SKM-1 (cell line): ENCODE measurements around the gene SLC25A13.
"Not testable (repeated sequence)": the region's sequence is repeated elsewhere in the genome, so short reads cannot be mapped to it uniquely, and the experiment has no call there.

ENCODE experiments used
- DNase-seq: peaks from one replicate; lab custom pipeline; 2025; ENCODE audit not compliant: unreplicated experiment; lab: John Stamatoyannopoulos, UW

Gene SLC25A13, protein sequence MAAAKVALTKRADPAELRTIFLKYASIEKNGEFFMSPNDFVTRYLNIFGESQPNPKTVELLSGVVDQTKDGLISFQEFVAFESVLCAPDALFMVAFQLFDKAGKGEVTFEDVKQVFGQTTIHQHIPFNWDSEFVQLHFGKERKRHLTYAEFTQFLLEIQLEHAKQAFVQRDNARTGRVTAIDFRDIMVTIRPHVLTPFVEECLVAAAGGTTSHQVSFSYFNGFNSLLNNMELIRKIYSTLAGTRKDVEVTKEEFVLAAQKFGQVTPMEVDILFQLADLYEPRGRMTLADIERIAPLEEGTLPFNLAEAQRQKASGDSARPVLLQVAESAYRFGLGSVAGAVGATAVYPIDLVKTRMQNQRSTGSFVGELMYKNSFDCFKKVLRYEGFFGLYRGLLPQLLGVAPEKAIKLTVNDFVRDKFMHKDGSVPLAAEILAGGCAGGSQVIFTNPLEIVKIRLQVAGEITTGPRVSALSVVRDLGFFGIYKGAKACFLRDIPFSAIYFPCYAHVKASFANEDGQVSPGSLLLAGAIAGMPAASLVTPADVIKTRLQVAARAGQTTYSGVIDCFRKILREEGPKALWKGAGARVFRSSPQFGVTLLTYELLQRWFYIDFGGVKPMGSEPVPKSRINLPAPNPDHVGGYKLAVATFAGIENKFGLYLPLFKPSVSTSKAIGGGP

GRCh38 chr7:96321658-96322372 is at the start of gene SLC25A13:
Gene SLC25A13 (minus strand): TSS chr7:96322098. CDS start chr7:96321956, 142 bp downstream.
- peak; percentile 75 for DNase-seq

DNA sequence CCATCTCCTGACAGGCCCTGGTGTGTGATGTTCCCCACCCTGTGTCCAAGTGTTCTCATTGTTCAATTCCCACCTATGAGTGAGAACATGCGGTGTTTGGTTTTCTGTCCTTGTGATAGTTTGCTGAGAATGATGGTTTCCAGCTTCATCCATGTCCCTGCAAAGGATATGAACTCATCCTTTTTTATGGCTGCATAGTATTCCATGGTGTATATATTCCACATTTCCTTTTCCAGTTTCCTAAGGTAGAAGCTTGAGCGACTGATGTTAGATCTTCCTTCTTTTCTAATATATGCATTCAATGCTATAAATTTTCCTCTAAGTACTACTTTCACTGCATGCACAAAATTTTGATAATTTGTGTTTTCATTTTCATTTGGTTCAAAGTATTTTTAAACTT is 44.0 kb upstream of the SLC25A13 start:
- not testable (repeated sequence) for DNase-seq

DNA sequence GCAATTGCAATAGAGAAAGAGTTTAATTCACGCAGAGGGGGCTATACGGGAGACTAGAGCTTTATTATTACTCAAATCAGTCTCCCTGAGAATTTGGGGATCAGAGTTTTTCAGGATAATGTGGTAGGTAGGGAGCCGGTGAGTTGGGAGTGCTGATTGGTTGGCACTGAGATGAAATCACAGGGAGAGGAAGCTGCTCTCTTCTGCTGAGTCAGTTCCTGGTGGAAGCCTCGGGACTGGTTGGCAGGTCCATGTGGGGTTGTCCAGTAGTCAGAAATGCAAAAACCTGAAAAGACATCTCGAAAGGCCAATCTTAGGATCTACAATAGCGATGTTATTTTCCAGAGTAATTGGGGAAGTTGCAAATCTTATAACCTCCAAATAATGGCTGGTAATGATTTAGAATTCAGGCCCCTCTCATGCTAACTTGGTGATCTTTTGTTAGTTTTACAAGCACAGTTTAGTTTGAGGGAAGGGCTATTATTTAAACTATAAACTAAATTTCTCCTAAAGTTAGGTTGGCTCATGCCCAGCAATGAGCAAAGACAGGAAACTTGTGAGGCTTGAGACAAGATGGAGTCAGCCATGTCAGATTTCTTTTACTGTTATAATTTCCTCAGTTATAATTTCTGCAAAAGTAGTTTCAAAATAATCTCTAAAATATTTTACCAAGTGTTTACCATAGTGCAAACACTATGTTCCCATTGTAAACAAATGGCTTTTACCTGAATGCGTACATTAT is 39.4 kb upstream of the SLC25A13 start:
- no peak for DNase-seq

DNA sequence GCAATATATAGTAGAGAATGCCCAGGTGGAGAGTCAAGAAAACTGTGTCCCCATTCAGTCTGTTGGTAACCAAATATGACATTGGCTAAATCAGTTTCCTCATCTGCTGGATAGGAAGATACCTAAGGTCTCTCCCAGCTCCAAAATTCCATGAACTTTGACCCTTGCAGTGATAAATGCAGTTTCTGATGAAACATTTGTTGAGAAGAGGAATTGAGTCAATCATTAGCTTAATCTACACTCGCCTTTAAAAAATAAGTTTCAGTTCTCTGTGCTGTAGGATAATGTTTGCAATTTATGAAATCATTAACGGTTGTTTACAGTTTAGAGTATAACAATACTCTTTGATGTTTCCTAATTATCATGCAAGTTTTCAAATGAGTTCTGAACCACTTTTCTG is 38.0 kb upstream of the SLC25A13 start:
- DNase-seq, result no peak

GRCh38 chr7:96358236-96358971 is 36.5 kb upstream of the SLC25A13 start:
- DNase-seq, result not testable (repeated sequence)

GRCh38 chr7:96355990-96356506 is 34.1 kb upstream of the SLC25A13 start:
- no peak for DNase-seq

DNA sequence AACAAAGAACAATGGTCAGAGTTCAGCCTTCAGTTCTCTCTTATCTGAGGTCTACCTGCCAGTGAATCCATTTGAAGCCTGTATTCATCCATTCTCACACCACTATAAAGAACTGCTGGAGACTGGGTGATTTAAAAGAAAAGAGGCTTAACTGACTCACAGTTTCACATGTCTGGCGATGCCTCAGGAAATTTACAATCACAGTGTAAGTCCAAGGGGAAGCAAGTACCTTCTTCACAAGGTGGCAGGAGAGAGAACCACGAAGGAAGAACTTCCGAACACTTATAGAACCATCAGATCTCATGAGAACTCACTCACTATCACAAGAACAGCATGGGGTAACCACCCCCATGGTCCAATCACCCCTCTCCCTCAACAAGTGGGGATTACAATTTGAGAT is 33.0 kb upstream of the SLC25A13 start:
- DNase-seq, result no peak

DNA sequence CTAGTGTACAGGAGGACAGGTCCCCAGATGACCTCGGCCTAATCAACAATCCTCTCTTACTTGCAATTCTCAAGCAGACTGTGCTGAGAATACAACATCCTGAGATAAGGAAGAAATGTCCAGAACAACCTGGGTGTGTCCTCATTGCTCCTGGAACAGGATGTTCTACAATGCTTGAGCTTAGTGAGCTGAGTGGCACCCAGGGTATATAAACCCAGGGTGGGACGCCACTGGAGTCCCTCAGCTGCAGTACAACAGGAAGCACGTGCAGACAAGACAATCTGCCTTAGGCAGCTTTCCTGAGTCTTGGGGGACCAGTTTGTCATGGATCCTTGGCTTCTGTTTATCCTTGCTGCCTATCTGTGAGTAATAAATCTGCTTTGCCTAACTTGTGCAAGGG is 27.7 kb upstream of the SLC25A13 start:
- no peak for DNase-seq

GRCh38 chr7:96347471-96347870 is 25.6 kb upstream of the SLC25A13 start:
- DNase-seq, result no peak

DNA sequence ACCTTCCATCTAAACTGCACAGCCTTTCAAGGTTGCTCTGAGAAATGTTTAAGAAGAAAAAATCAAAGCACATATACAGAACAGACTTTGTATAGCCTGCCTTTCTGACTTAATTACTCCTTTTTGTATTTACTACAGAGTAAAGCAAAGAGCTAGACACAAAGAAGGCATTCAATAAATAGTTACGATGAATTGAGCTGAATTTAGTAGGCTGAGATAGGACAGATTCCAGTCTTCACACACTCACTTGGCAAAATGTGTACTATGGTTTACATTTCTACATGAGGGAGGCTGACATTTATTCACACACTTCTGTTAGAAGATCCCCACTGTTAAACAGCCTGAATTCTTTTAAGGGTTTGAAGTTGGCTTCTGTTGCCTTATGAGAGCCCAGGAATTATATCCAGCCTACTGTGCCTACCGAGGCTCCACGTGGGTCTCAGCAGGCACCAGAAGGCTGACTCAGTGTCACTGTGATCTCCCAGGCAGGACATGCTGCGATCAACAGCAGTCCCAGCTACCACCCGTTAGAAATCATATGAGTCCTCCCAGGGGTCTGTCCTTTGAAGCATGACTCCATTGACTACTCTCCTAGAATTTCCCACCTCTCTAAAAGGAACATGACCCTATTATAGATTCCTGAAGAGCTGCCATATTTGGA is 24.5 kb upstream of the SLC25A13 start:
- no peak for DNase-seq

DNA sequence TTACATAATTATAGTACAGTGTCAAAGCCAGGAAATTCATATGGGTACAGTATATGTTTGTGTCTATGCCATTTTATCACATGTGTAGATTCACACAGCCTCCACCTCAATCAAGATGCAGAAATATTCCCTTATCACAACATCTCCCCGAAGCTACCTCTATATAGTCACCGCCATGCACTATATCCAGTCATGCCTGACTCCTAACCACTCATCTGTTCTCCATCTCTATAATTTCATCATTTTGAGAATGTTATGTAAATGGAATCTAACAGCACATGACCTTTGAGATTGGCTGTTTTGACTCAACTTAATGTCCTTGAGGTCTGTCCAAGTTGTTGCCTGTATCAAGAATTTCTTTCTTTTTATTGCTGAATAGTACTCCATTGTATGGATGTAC is 22.3 kb upstream of the SLC25A13 start:
- DNase-seq, result no peak

- DNase-seq, result no peak
These were observed 20.2 kb upstream of the SLC25A13 start for GRCh38 chr7:96342049-96342448.

DNA sequence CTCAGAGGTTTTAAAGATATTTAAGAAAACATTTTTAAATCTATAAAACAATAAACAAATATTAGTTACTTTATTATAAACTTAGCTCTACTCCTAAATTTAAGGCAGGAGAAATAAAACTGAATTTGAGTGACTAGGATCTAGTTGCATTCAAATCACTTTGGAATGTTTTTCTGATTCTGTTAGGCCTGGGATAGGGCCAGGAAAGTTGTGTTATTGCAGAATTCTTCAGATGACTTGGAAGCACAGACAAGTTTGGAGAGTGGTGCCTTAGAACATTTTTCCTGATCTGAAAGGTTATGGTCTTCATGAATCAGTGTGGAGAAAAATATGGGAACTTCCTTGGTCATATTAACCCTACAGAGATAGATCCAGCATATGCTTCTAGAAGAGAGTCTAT is 15.6 kb upstream of the SLC25A13 start:
- DNase-seq, result no peak

DNA sequence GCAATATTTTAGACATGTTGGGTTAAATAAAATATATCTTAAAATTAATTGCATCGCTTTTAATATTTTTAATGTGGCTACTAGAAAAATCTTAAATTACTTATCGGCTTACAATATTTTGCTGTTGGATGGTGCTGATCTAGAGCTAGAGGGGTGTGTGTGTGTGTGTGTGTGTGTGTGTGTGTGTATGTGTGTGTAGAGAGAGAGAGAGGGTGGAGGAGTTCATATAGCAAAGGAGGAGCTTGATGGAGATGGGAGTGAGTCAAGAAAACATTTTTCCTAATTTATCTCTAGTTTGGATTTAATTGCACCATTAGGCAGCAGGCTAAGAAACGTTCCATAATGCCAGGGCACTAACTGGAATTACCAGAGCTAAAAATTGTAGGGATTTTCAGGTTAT is 10.4 kb upstream of the SLC25A13 start:
- no peak for DNase-seq

- no peak for DNase-seq
These were observed 9.9 kb upstream of the SLC25A13 start for GRCh38 chr7:96331775-96332174.

DNA sequence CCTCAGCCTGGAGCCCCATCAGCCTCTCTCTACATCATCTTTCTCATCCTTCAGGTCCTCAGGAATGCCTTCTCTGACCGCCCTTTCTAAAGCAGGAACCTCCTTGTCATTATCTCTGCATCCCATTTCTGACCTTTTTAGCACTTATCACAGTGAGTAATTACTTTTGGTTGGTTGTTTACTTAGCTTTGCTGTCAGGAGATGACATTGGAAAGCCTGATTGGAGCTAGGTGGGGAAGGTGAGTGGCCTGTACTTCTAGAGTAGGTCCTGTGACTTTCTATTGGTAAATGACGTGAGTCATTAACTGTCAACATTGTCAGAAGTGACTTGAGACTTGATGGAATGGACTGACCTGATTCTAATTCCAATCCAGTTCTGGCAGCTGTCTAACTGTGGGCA is 9.3 kb upstream of the SLC25A13 start:
- DNase-seq, result no peak

GRCh38 chr7:96330193-96330592 is 8.3 kb upstream of the SLC25A13 start:
- no peak for DNase-seq

- DNase-seq, result no peak
These were observed 7.3 kb upstream of the SLC25A13 start for GRCh38 chr7:96329241-96329640.

GRCh38 chr7:96328016-96328415 is 6.1 kb upstream of the SLC25A13 start:
- DNase-seq, result no peak

DNA sequence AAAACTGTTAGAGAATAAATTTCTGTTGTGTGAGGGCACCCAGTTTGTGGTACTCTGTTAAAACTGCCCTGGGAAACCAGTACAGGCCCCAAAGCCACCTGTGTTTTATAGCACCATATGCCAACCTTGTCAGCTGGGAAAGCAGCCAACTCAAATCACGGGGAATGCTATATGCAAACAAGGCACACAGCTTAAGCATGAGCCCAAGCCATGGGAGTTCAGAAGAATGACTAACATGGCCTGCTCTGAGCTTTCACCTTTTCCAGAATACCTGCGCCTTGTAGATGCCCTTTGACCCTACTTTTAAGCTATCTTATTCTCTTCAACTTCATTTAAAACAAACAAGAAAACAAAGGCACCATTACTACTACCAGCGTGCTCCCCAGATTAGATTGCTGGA is 5.5 kb upstream of the SLC25A13 start:
- no peak for DNase-seq
